Fibroblast of villous mesenchyme (primary cell): ENCODE measurements around the gene ESD. TPM values are rescaled to one million over a fixed set of nuclear protein-coding genes. Genes with fewer than 3 reads are reported as not detected.
"Not testable (repeated sequence)": the region's sequence is repeated elsewhere in the genome, so short reads cannot be mapped to it uniquely, and the experiment has no call there.

Experiments
- DNase-seq: peaks from one replicate; pipeline ENCODE4 v3.0.0-alpha.2; 2010; ENCODE audit warnings: low read depth
- H3K4me3 ChIP-seq: 2 replicates; pipeline ENCODE4 v1.5.1; 2011; ENCODE audit warnings: low read depth, mild to moderate bottlenecking, low read length
- CTCF ChIP-seq: IDR thresholded peaks from 2 replicates; pipeline ENCODE4 v1.5.1; 2012; ENCODE audit warnings: low read depth, mild to moderate bottlenecking, low read length; ENCODE audit not compliant: insufficient read depth
- total RNA-seq: library from RNA; depleted of rRNA; stranded (reverse); fragments of >200 nt; gene quantifications from 2 replicates; pipeline ENCODE4 v1.2.3, GENCODE V29; 2012

ESD gene
- total RNA-seq, 1 donor: 118 TPM

GRCh38 chr13:46778095-46778494, 18.9 kb downstream of the ESD start:
- DNase-seq: no peak
- TF ChIP-seq CTCF: no peak
- H3K4me3 ChIP-seq: no peak overlapping the region

DNA sequence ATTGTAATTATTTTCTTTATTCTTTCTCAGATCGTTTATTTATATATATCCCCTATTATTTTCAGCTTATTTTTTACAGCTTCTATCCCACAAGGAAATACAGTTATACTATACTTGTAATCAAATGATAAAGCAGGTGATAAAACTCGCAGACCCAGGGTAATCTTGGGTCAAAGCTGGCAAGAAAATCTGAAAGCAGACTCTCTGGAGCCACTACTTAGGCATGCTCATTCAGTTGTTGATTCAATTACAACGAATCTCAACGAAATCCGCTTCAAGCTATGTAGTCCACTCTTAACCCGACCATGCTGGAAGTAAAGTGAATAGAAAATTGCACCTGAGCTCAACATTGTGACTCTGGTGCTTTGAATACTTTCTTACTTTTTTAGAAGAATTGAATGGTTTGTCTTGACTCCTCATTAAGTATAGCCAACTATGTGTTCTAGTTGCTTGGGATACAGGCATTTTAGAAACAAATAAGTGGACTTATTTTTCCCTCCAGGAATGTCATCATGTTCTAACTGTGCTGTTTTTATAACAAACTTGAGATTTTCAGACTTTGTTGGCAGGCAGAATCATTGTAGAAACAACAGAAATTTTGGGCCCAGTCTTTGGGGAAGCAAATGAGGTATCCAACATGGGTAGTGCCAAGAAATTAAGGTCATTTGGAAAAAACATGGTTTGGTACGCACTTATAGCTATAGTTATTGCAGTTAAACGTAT, 21.4 kb downstream of the ESD start:
- DNase-seq: no peak
- TF ChIP-seq CTCF: no peak

DNA sequence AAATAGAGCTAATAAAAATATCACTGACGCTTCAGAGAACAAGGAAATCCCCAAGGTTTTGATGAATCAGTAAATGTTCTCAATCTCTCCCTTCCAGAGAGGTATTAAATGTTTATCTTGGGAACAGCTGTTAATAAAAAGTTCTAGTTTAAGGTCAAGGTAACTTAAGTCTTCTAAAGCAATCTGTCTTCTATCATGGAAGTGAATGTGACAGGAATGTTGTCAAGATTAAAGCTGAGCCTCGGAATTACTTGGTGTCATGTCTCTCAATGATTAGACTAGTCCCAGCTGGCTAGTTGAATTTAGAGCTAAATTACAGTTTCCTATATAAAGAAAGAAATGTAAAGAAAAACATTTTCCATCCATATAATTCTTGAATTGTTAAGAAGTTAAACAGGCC, 23.4 kb downstream of the ESD start:
- H3K4me3 ChIP-seq: no peak overlapping the region
- peak; percentile 37 for DNase-seq
- no peak for TF ChIP-seq CTCF

More for the DNA sequence above, 21.4 kb downstream of the ESD start:
- no peak overlapping the region for H3K4me3 ChIP-seq

GRCh38 chr13:46771693-46772092, 25.3 kb downstream of the ESD start:
- no peak overlapping the region for H3K4me3 ChIP-seq
- TF ChIP-seq CTCF: no peak
- no peak for DNase-seq

DNA sequence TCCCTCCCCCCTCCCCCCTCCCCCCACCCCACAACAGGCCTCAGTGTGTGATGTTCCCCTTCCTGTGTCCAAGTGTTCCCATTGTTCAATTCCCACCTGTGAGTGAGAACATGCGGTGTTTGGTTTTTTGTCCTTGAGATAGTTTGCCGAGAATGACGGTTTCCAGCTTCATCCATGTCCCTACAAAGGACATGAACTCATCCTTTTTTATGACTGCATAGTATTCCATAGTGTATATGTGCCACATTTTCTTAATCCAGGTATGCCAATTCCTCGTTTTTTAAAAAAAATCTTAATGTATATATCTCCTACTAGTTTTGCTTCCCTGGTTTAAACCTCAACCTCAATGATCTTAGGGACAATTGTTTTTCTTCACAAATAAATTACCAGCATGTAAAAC, 27.0 kb downstream of the ESD start:
- DNase-seq, H3K4me3 ChIP-seq: not testable (repeated sequence)

GRCh38 chr13:46761866-46762265, 35.1 kb downstream of the ESD start:
- no peak for DNase-seq
- no peak overlapping the region for H3K4me3 ChIP-seq
- no peak for TF ChIP-seq CTCF

DNA sequence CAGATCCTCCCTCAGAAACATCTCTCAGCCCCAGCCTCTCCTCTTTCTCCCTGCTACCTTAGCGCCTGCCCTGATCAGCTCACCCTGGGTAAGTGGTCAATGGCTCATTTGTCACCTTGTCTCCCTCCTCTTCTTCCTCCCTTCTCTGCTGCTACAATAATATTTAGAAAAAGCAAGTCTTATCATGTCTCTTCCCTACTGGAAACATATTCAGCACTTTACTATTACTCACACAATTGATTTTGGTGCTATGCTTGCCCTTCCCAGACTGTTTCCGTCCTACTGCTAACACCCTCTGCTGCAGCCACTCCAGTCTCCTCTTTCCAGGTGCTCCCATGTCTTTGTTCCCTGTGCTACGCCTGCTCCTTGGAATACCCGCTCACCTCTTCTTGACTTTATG, 35.8 kb downstream of the ESD start:
- TF ChIP-seq CTCF: no peak
- H3K4me3 ChIP-seq: no peak overlapping the region
- DNase-seq: no peak
